ENCODE data around the gene PRPF18.

The PRPF18 gene

GRCh38 chr10:13642293-13642692 lies 55.5 kb downstream of the PRPF18 start:
- DNase-seq (ENCODE audit: low read depth) = no peak

GRCh38 chr10:13643016-13643415 lies 56.3 kb downstream of the PRPF18 start:
- no peak for DNase-seq (ENCODE audit: low read depth)

- no peak for DNase-seq (ENCODE audit: low read depth)
Observed at GRCh38 chr10:13644866-13645265, 58.1 kb downstream of the PRPF18 start.

GRCh38 chr10:13648425-13648824 lies 61.7 kb downstream of the PRPF18 start:
- no peak for DNase-seq (ENCODE audit: low read depth)

- no peak for DNase-seq (ENCODE audit: low read depth)
Observed at GRCh38 chr10:13649844-13650520, 63.2 kb downstream of the PRPF18 start.

GRCh38 chr10:13650961-13651360 lies 64.2 kb downstream of the PRPF18 start:
- no peak for DNase-seq (ENCODE audit: low read depth)

GRCh38 chr10:13651969-13652720 lies 65.4 kb downstream of the PRPF18 start:
- DNase-seq (ENCODE audit: low read depth) = no peak

- DNase-seq (ENCODE audit: low read depth) = no peak
Observed at GRCh38 chr10:13652860-13653259, 66.1 kb downstream of the PRPF18 start.

- DNase-seq (ENCODE audit: low read depth) = no peak
Observed at GRCh38 chr10:13654118-13654830, 67.5 kb downstream of the PRPF18 start.

GRCh38 chr10:13654846-13655245 lies 68.1 kb downstream of the PRPF18 start:
- DNase-seq (ENCODE audit: low read depth) = no peak

- no peak for DNase-seq (ENCODE audit: low read depth)
Observed at GRCh38 chr10:13656337-13657100, 69.8 kb downstream of the PRPF18 start.

GRCh38 chr10:13657101-13657680 lies 70.4 kb downstream of the PRPF18 start:
- DNase-seq (ENCODE audit: low read depth) = no peak

- DNase-seq (ENCODE audit: low read depth) = no peak
Observed at GRCh38 chr10:13658264-13658663, 71.5 kb downstream of the PRPF18 start.

- DNase-seq (ENCODE audit: low read depth) = no peak
Observed at GRCh38 chr10:13658871-13659685, 72.3 kb downstream of the PRPF18 start.

- no peak for DNase-seq (ENCODE audit: low read depth)
Observed at GRCh38 chr10:13659887-13660550, 73.3 kb downstream of the PRPF18 start.

GRCh38 chr10:13660551-13660920 lies 73.8 kb downstream of the PRPF18 start:
- DNase-seq (ENCODE audit: low read depth) = no peak

GRCh38 chr10:13661256-13661655 lies 74.5 kb downstream of the PRPF18 start:
- DNase-seq (ENCODE audit: low read depth) = no peak

GRCh38 chr10:13665516-13666262 lies 78.9 kb downstream of the PRPF18 start:
- no peak for DNase-seq (ENCODE audit: low read depth)

GRCh38 chr10:13668126-13668525 lies 81.4 kb downstream of the PRPF18 start:
- DNase-seq (ENCODE audit: low read depth) = no peak
